ENCODE data around the gene CYP3A5. TPM values are rescaled to one million over a fixed set of nuclear protein-coding genes. Genes with fewer than 3 reads are reported as not detected.

Gene CYP3A5
- total and polyA plus RNA-seq, 2 experiments from 2014 or later, result 228 to 345 TPM

GRCh38 chr7:99628471-99629465 lies 51.0 kb downstream of the CYP3A5 start:
- Histone ChIP-seq H3K9me2 (replicated peaks; ENCODE audit: insufficient read depth) (no peaks in the 10 kb centered on the region), H3K4me1 (ENCODE audit: insufficient read depth) (no peaks in the 10 kb centered on the region), H3K9me3 (ENCODE audit: low read depth) (no peaks in the 10 kb centered on the region), H4K20me1 (ENCODE audit: insufficient read depth, poor library complexity, severe bottlenecking) (no peaks in the 10 kb centered on the region), H3K27ac (no peak overlapping the region), H3K36me3 (replicated peaks; ENCODE audit: insufficient read depth, low read depth) (no peaks in the 10 kb centered on the region), H3K4me2 (no peak overlapping the region), H3K79me2 (peaks cover 3% of the 10 kb centered on the region), H2AFZ (no peak overlapping the region), H3K4me3 (no peak overlapping the region), H3K27me3 (no peaks in the 10 kb centered on the region)
- DNase-seq (ENCODE audit: low spot score), result no peak
- WGBS (ENCODE audit: low lambda C conversion rate, missing lambda C conversion rate), result 88% methylated on average over 14 of the region's 14 CpGs
- TF ChIP-seq EZH2 (IDR thresholded peaks at IDR 0.05; ENCODE audit: borderline replicate concordance) (no peak), EZH2phosphoT487 (IDR thresholded peaks at IDR 0.05; ENCODE audit: low read depth, severe bottlenecking, unreplicated experiment) (no peak), CTCF (IDR thresholded peaks at IDR 0.05; ENCODE audit: poor library complexity) (no peak)

GRCh38 chr7:99627513-99627912 lies 52.3 kb downstream of the CYP3A5 start:
- H3K27ac ChIP-seq, result no peak overlapping the region
- no peaks in the 10 kb centered on the region for H3K4me1 ChIP-seq (ENCODE audit: insufficient read depth)
- no peaks in the 10 kb centered on the region for H4K20me1 ChIP-seq (ENCODE audit: insufficient read depth, poor library complexity, severe bottlenecking)
- WGBS (ENCODE audit: low lambda C conversion rate, missing lambda C conversion rate), result 96% methylated on average over 11 of the region's 11 CpGs
- DNase-seq (ENCODE audit: low spot score), result no peak
- H3K79me2 ChIP-seq, result peaks cover 3% of the 10 kb centered on the region
- no peaks in the 10 kb centered on the region for H3K36me3 ChIP-seq (replicated peaks; ENCODE audit: insufficient read depth, low read depth)
- no peak overlapping the region for H2AFZ ChIP-seq
- no peak overlapping the region for H3K4me3 ChIP-seq
- no peaks in the 10 kb centered on the region for H3K9me3 ChIP-seq (ENCODE audit: low read depth)
- no peaks in the 10 kb centered on the region for H3K9me2 ChIP-seq (replicated peaks; ENCODE audit: insufficient read depth)
- TF ChIP-seq EZH2 (IDR thresholded peaks at IDR 0.05; ENCODE audit: borderline replicate concordance) (no peak), EZH2phosphoT487 (IDR thresholded peaks at IDR 0.05; ENCODE audit: low read depth, severe bottlenecking, unreplicated experiment) (no peak), CTCF (IDR thresholded peaks at IDR 0.05; ENCODE audit: poor library complexity) (no peak)
- no peak overlapping the region for H3K4me2 ChIP-seq
- H3K27me3 ChIP-seq, result no peaks in the 10 kb centered on the region

- Histone ChIP-seq H3K9me3 (ENCODE audit: low read depth) (no peaks in the 10 kb centered on the region), H3K4me2 (no peak overlapping the region), H2AFZ (no peak overlapping the region), H3K79me2 (peaks cover 3% of the 10 kb centered on the region), H3K4me3 (no peak overlapping the region), H3K9me2 (replicated peaks; ENCODE audit: insufficient read depth) (no peaks in the 10 kb centered on the region), H4K20me1 (ENCODE audit: insufficient read depth, poor library complexity, severe bottlenecking) (no peaks in the 10 kb centered on the region), H3K4me1 (ENCODE audit: insufficient read depth) (no peaks in the 10 kb centered on the region), H3K36me3 (replicated peaks; ENCODE audit: insufficient read depth, low read depth) (no peaks in the 10 kb centered on the region), H3K27me3 (no peaks in the 10 kb centered on the region), H3K27ac (no peak overlapping the region)
- no peak for TF ChIP-seq EZH2 (IDR thresholded peaks at IDR 0.05; ENCODE audit: borderline replicate concordance)
- no peak for TF ChIP-seq CTCF (IDR thresholded peaks at IDR 0.05; ENCODE audit: poor library complexity)
- no peak for DNase-seq (ENCODE audit: low spot score)
- WGBS (ENCODE audit: low lambda C conversion rate, missing lambda C conversion rate), result 88% methylated on average over 1 of the region's 1 CpG
Observed at GRCh38 chr7:99626661-99627060, 53.1 kb downstream of the CYP3A5 start.
